Caco-2 (cell line): Measurements from ENCODE around the gene CTXN2. TPM values are rescaled to one million over a fixed set of nuclear protein-coding genes. Genes with fewer than 3 reads are reported as not detected.

Source experiments
- BruUV-seq: library from RNA; stranded (reverse); fragments of 400-500 nt; replicated peaks from 2 replicates; lab custom pipeline; 2021; lab: Mats Ljungman, UMichigan
- CTCF ChIA-PET: fragments of 300-600 bp; sonication (Branson Sonifier 250); formaldehyde crosslinking; loops from one replicate; lab custom pipeline; 2022; ENCODE audit warnings: antibody characterized with exemption; lab: Charles Lee
- POLR2A ChIA-PET: fragments of 300-600 bp; sonication (Branson Sonifier 250); formaldehyde crosslinking; loops from one replicate; lab custom pipeline; 2022; ENCODE audit warnings: antibody characterized with exemption; lab: Charles Lee
- DNase-seq, 2 experiments: peaks; one replicate each; pipeline versions ENCODE4 v3.0.0 to v3.0.0-alpha.2; 2020 to 2022
- H3K27me3 ChIP-seq: replicated peaks from 2 replicates; pipeline ENCODE4 v1.6.0; 2011; ENCODE audit warnings: low read length; ENCODE audit not compliant: control insufficient read depth, insufficient read depth
- H3K36me3 ChIP-seq: 2 replicates; pipeline ENCODE4 v1.5.1; 2011; ENCODE audit warnings: low read length; ENCODE audit not compliant: control insufficient read depth, insufficient read depth
- H3K4me1 ChIP-seq: fragments of 250-450 bp; sonication (Bioruptor Pico); 2 replicates; pipeline ENCODE4 v1.5.1; 2020; ENCODE audit warnings: mild to moderate bottlenecking
- H3K4me3 ChIP-seq: 2 replicates; pipeline ENCODE4 v1.5.1; 2011; ENCODE audit warnings: low read depth, mild to moderate bottlenecking, control low read depth, low read length
- H3K9me3 ChIP-seq: fragments of 250-450 bp; sonication (Bioruptor Pico); 2 replicates; pipeline ENCODE4 v1.5.1; 2020; ENCODE audit warnings: mild to moderate bottlenecking, moderate library complexity
- H3K27ac Mint-ChIP-seq: one replicate; pipeline ENCODE4 v1.8.0; 2022; ENCODE audit warnings: mixed read lengths; ENCODE audit not compliant: unreplicated experiment
- H3K27me3 Mint-ChIP-seq: one replicate; pipeline ENCODE4 v1.8.0; 2022; ENCODE audit warnings: mixed read lengths; ENCODE audit not compliant: insufficient read depth, unreplicated experiment
- H3K36me3 Mint-ChIP-seq: one replicate; pipeline ENCODE4 v1.8.0; 2022; ENCODE audit warnings: mild to moderate bottlenecking, mixed read lengths; ENCODE audit not compliant: insufficient read depth, unreplicated experiment
- H3K4me1 Mint-ChIP-seq: one replicate; pipeline ENCODE4 v1.8.0; 2022; ENCODE audit warnings: low read depth, mixed read lengths; ENCODE audit not compliant: unreplicated experiment
- H3K4me3 Mint-ChIP-seq: one replicate; pipeline ENCODE4 v1.8.0; 2022; ENCODE audit warnings: mild to moderate bottlenecking, moderate library complexity, mixed read lengths; ENCODE audit not compliant: unreplicated experiment
- H3K9me3 Mint-ChIP-seq: one replicate; pipeline ENCODE4 v1.8.0; 2022; ENCODE audit warnings: mixed read lengths; ENCODE audit not compliant: unreplicated experiment
- CTCF ChIP-seq, 2 experiments: fragments of 200-600 bp in 1 of 2; IDR thresholded peaks; 1 replicate in 1 of 2; 2 replicates in 1 of 2; pipeline versions ENCODE4 v1.5.1 to v1.8.0; 2011 to 2022; ENCODE audit warnings: antibody characterized with exemption in 1 of 2, control low read depth in 1 of 2, inconsistent platforms in 1 of 2, low read depth in 1 of 2, low read length in 1 of 2, mild to moderate bottlenecking in 1 of 2, moderate library complexity in 1 of 2; ENCODE audit not compliant: insufficient read depth in 1 of 2, severe bottlenecking in 1 of 2, unreplicated experiment in 1 of 2
- intact Hi-C: fragments of 100-400 bp; cut with micrococcal nuclease; formaldehyde crosslinking; loops from one replicate; pipeline ENCODE4 v1.10.0; 2022; ENCODE audit not compliant: unreplicated experiment
- total RNA-seq: library from RNA; stranded (reverse); gene quantifications from 2 replicates; pipeline ENCODE4 v1.2.3, GENCODE V29; 2022

CTXN2 gene
- total RNA-seq, 1 experiment from 2014 or later, result not detected

- Mint-ChIP-seq H3K4me1 (no peaks in the 10 kb centered on the region), H3K4me3 (no peak overlapping the region), H3K27me3 (no peaks in the 10 kb centered on the region), H3K27ac (no peak overlapping the region), H3K9me3 (no peaks in the 10 kb centered on the region), H3K36me3 (peaks cover 6% of the 10 kb centered on the region)
- Histone ChIP-seq H3K27me3 (no peaks in the 10 kb centered on the region), H3K4me3 (no peak overlapping the region), H3K36me3 (no peaks in the 10 kb centered on the region), H3K4me1 (no peaks in the 10 kb centered on the region), H3K9me3 (no peaks in the 10 kb centered on the region)
- POLR2A ChIA-PET, result no interaction called here
- no peak for TF ChIP-seq CTCF (IDR thresholded peaks at IDR 0.05; ENCODE audit: insufficient read depth in 1 of 2, low read depth in 1 of 2, low read length in 1 of 2, severe bottlenecking in 1 of 2, unreplicated experiment in 1 of 2)
- no TSS peak for BruUV-seq
- no peak for DNase-seq
- CTCF ChIA-PET, result no interaction called here
- intact Hi-C loops, result no loop called here
Measured at GRCh38 chr15:48145923-48146322, 45.5 kb upstream of the CTXN2 start.

DNA sequence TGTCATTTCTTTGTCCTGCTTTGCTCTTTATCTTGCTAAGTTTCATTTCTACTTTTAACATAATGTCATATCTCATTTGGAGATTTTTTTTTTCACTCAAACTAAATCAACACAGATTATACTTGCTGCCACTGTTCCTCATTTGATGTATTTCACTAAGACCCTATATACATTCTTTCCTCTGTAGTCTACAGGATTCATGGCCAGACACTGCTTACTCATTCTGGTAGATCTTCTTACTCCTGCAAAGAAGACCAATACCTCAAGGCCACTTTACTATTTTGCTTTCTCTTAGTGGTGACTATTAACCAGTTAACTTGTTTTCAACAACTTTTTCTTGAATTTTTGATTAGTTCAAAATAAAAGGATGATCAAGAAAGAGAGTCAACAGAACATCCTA lies 44.1 kb upstream of the CTXN2 start:
- Mint-ChIP-seq H3K36me3 (peaks cover 6% of the 10 kb centered on the region), H3K27ac (no peak overlapping the region)
- H3K36me3 ChIP-seq, result no peaks in the 10 kb centered on the region

DNA sequence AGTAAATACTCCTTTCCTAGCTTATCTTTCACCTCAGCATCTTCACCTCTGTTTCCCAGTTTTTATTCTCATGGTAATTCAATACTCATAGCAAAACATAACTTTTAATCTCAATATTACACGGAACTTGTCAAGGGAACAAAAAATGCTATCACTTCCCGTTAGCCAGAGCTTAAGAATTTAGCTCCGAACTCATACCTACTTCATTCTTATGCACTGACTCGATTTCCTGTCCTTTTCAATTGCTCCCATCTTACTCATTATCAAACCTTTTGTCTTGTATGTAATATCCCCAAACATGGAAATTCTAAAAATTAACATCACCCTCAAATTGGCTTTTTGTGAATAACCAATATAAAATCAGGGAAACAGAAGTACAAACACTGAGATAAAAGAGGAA lies 41.6 kb upstream of the CTXN2 start:
- Histone ChIP-seq H3K4me3 (no peak overlapping the region), H3K9me3 (no peaks in the 10 kb centered on the region), H3K36me3 (no peaks in the 10 kb centered on the region), H3K27me3 (no peaks in the 10 kb centered on the region), H3K4me1 (no peaks in the 10 kb centered on the region)
- no peaks in the 10 kb centered on the region for H3K4me1 Mint-ChIP-seq
- ChIA-PET POLR2A (no interaction called here), CTCF (no interaction called here)
- TF ChIP-seq CTCF (IDR thresholded peaks at IDR 0.05; ENCODE audit: insufficient read depth in 1 of 2, low read depth in 1 of 2, low read length in 1 of 2, severe bottlenecking in 1 of 2, unreplicated experiment in 1 of 2), result no peak
- no peaks in the 10 kb centered on the region for H3K9me3 Mint-ChIP-seq
- BruUV-seq, result no TSS peak
- intact Hi-C loops, result no loop called here
- H3K4me3 Mint-ChIP-seq, result no peak overlapping the region
- DNase-seq, result no peak
- no peaks in the 10 kb centered on the region for H3K27me3 Mint-ChIP-seq
- H3K36me3 Mint-ChIP-seq, result no peaks in the 10 kb centered on the region
- H3K27ac Mint-ChIP-seq, result no peak overlapping the region

More for the DNA sequence above, 44.1 kb upstream of the CTXN2 start:
- no peaks in the 10 kb centered on the region for H3K27me3 ChIP-seq
- intact Hi-C loops, result no loop called here
- TF ChIP-seq CTCF (IDR thresholded peaks at IDR 0.05; ENCODE audit: insufficient read depth in 1 of 2, low read depth in 1 of 2, low read length in 1 of 2, severe bottlenecking in 1 of 2, unreplicated experiment in 1 of 2), result no peak
- no peaks in the 10 kb centered on the region for H3K4me1 ChIP-seq
- no peak for DNase-seq
- Mint-ChIP-seq H3K4me3 (no peak overlapping the region), H3K27me3 (no peaks in the 10 kb centered on the region), H3K9me3 (no peaks in the 10 kb centered on the region), H3K4me1 (no peaks in the 10 kb centered on the region)
- no peaks in the 10 kb centered on the region for H3K9me3 ChIP-seq
- POLR2A ChIA-PET, result no interaction called here
- CTCF ChIA-PET, result no interaction called here
- BruUV-seq, result no TSS peak
- H3K4me3 ChIP-seq, result no peak overlapping the region
